ENCODE measurements around the gene GPC3. TPM values are rescaled to one million over a fixed set of nuclear protein-coding genes. Genes with fewer than 3 reads are reported as not detected.

Gene GPC3
- total RNA-seq, 1 experiment from 2014 or later, result 0.98 TPM

DNA sequence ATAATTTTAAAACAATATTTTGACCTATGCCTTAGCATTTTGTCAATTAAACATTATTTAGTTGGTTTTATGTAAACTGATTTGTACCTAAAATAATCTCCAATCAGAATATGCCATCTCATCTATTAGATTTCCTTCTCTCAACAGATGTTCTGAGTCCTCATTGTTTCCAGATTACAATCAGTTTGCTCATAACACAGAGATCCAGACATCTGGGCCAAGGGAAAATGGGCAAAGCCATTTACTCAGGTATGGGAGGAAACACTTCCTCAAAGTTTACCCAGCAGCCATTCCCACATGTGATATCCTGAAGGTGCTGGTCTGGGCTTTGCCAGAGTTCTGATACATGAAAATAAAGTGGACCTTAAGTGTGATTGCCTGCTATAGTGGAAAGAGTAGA, 352.2 kb downstream of the GPC3 start:
- TF ChIP-seq YY1 (IDR thresholded peaks at IDR 0.05; ENCODE audit: extremely low read depth, insufficient replicate concordance, low read depth, low read length), result no peak
- no peak for TF ChIP-seq POLR2A (IDR thresholded peaks at IDR 0.05; ENCODE audit: borderline replicate concordance, extremely low read depth, insufficient read depth, insufficient read length)
- TF ChIP-seq, protein P1, sequence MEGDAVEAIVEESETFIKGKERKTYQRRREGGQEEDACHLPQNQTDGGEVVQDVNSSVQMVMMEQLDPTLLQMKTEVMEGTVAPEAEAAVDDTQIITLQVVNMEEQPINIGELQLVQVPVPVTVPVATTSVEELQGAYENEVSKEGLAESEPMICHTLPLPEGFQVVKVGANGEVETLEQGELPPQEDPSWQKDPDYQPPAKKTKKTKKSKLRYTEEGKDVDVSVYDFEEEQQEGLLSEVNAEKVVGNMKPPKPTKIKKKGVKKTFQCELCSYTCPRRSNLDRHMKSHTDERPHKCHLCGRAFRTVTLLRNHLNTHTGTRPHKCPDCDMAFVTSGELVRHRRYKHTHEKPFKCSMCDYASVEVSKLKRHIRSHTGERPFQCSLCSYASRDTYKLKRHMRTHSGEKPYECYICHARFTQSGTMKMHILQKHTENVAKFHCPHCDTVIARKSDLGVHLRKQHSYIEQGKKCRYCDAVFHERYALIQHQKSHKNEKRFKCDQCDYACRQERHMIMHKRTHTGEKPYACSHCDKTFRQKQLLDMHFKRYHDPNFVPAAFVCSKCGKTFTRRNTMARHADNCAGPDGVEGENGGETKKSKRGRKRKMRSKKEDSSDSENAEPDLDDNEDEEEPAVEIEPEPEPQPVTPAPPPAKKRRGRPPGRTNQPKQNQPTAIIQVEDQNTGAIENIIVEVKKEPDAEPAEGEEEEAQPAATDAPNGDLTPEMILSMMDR (IDR thresholded peaks at IDR 0.05 in 2 of 3, conservative IDR thresholded peaks at IDR 0.05 in 1 of 3; ENCODE audit: borderline replicate concordance in 1 of 3, insufficient read depth in 1 of 3, low read depth in 2 of 3, low read length in 2 of 3), result no peak
- no peak for TF ChIP-seq RAD21 (IDR thresholded peaks at IDR 0.05; ENCODE audit: low read depth)
- TF ChIP-seq REST (IDR thresholded peaks at IDR 0.05; ENCODE audit: low read depth), result no peak
- TF ChIP-seq EZH2phosphoT487 (IDR thresholded peaks at IDR 0.05; ENCODE audit: borderline replicate concordance), result no peak
- no peak for TF ChIP-seq JUND (IDR thresholded peaks at IDR 0.05)
- TF ChIP-seq CEBPB (IDR thresholded peaks at IDR 0.05; ENCODE audit: low read depth), result no peak
- TF ChIP-seq, protein P2, sequence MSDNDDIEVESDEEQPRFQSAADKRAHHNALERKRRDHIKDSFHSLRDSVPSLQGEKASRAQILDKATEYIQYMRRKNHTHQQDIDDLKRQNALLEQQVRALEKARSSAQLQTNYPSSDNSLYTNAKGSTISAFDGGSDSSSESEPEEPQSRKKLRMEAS (IDR thresholded peaks at IDR 0.05), result no peak
- TF ChIP-seq EGR1 (IDR thresholded peaks at IDR 0.05; ENCODE audit: low read depth), result no peak
- no peak for TF ChIP-seq SRF (IDR thresholded peaks at IDR 0.05; ENCODE audit: low read depth)
- Histone ChIP-seq H3K4me1 (ENCODE audit: control insufficient read depth in 1 of 2, insufficient read depth in 2 of 2, low read length in 2 of 2) (no peaks in the 10 kb centered on the region), H3K79me2 (ENCODE audit: insufficient read depth, low read length) (no peaks in the 10 kb centered on the region), H3K4me2 (ENCODE audit: low read length) (no peak overlapping the region), H3K9me2 (ENCODE audit: insufficient read depth) (no peaks in the 10 kb centered on the region), H3K27ac (ENCODE audit: low read depth, low read length) (no peak overlapping the region), H3K9me3 (ENCODE audit: control insufficient read depth in 1 of 2, insufficient read depth in 1 of 2, low read depth in 1 of 2, low read length in 2 of 2) (no peaks in the 10 kb centered on the region), H3K9ac (ENCODE audit: low read length) (no peak overlapping the region), H3K27me3 (ENCODE audit: insufficient read depth, low read length) (no peaks in the 10 kb centered on the region), H2AFZ (ENCODE audit: low read depth, low read length, poor library complexity, severe bottlenecking) (no peak overlapping the region), H3K4me3 (replicated peaks in 1 of 2; ENCODE audit: low read depth in 1 of 2, low read length in 2 of 2) (no peak overlapping the region), H3K36me3 (ENCODE audit: control insufficient read depth in 1 of 2, insufficient read depth in 2 of 2, low read length in 2 of 2) (no peaks in the 10 kb centered on the region), H4K20me1 (ENCODE audit: insufficient read depth) (no peaks in the 10 kb centered on the region)
- no TSS peak for BruUV-seq (replicated peaks)
- RAD21 ChIA-PET (ENCODE audit: low non-redundant PET in 1 of 2, low total read pairs in 2 of 2, uncharacterized antibody in 2 of 2, unreplicated experiment in 2 of 2), result no interaction called here
- POLR2A ChIA-PET, result no interaction called here
- CTCF ChIA-PET, result no interaction called here
- ATAC-seq (no peak), DNase-seq (ENCODE audit: low read depth, low spot score) (no peak)
- intact Hi-C loops (cut with micrococcal nuclease), result no loop called here
